ENCODE data around the gene KIF6. TPM values are rescaled to one million over a fixed set of nuclear protein-coding genes. Genes with fewer than 3 reads are reported as not detected.

The KIF6 gene
- total and polyA plus RNA-seq, 2 of the 8 experiments (the other 6 are each of a cell fraction or from before 2014, with no cell fraction given) = 0.53 to 0.65 TPM

DNA sequence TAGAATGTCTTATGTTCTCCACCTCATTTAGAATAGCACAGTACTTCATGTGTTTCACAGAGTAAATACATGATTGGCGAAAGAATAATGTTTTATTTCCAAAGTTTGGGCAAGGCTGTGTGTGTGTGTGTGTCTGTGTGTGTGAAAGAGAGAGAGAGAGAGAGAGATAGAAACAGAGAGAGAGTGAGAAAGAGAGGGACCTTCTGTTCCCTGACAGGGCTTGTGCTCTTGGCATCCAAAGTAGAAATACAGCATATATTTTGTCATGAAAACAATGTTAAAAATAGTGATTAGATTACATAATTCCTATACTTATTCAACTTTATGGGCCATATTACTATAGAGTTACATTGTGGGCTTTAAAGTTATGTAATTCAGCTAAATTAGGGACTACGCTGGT is 201.2 kb downstream of the KIF6 start:
- Histone ChIP-seq H3K79me2 (ENCODE audit: control insufficient read depth in 1 of 2, insufficient read depth in 2 of 2, low read length in 2 of 2) (no peaks in the 10 kb centered on the region), H3K27ac (ENCODE audit: low read depth, low read length) (no peak overlapping the region), H3K4me3 (ENCODE audit: extremely low read depth in 1 of 4, insufficient read depth in 2 of 4, low read depth in 3 of 4, low read length in 4 of 4) (no peak overlapping the region), H2AFZ (ENCODE audit: low read length) (no peak overlapping the region), H3K14ac (ENCODE audit: insufficient read length) (no peak overlapping the region), H3K4ac (replicated peaks; ENCODE audit: insufficient read length, low read depth, low read length) (no peak overlapping the region), H2BK12ac (ENCODE audit: low read depth, low read length) (no peak overlapping the region), H2BK120ac (replicated peaks; ENCODE audit: low read depth, low read length) (no peak overlapping the region), H3K27me3 (replicated peaks in 1 of 4; ENCODE audit: control insufficient read depth in 3 of 4, extremely low read depth in 1 of 4, insufficient read depth in 3 of 4, low read length in 3 of 4) (no peaks in the 10 kb centered on the region), H3K79me1 (ENCODE audit: low read depth, low read length) (no peaks in the 10 kb centered on the region), H2BK20ac (ENCODE audit: low read length) (no peak overlapping the region), H4K8ac (ENCODE audit: extremely low read depth, insufficient read depth, low read length) (no peak overlapping the region), H3K23me2 (ENCODE audit: low read depth, low read length) (no peaks in the 10 kb centered on the region), H3K9ac (replicated peaks in 1 of 4; ENCODE audit: extremely low read depth in 1 of 4, low read depth in 3 of 4, low read length in 3 of 4) (no peak overlapping the region), H3K23ac (ENCODE audit: insufficient read length) (no peak overlapping the region), H3K18ac (ENCODE audit: extremely low read depth, low read length) (no peak overlapping the region), H4K5ac (ENCODE audit: insufficient read length, low read depth, low read length) (no peak overlapping the region), H2BK5ac (ENCODE audit: low read depth, low read length) (no peak overlapping the region), H2BK15ac (ENCODE audit: low read length) (no peak overlapping the region), H3K36me3 (ENCODE audit: control insufficient read depth in 2 of 4, insufficient read depth in 4 of 4, low read length in 3 of 4) (no peaks in the 10 kb centered on the region), H3K9me3 (ENCODE audit: insufficient read depth in 2 of 2, low read depth in 1 of 2, low read length in 1 of 2) (no peaks in the 10 kb centered on the region), H3K4me2 (ENCODE audit: insufficient read depth in 1 of 2, low read depth in 2 of 2, low read length in 2 of 2) (no peak overlapping the region), H3K56ac (replicated peaks; ENCODE audit: insufficient read length, low read depth, low read length) (no peak overlapping the region), H4K91ac (replicated peaks; ENCODE audit: insufficient read length, low read length) (no peak overlapping the region), H3K4me1 (replicated peaks in 1 of 4; ENCODE audit: control insufficient read depth in 3 of 4, insufficient read depth in 4 of 4, low read length in 3 of 4) (no peaks in the 10 kb centered on the region), H4K20me1 (replicated peaks in 1 of 2; ENCODE audit: control insufficient read depth in 1 of 2, insufficient read depth in 2 of 2, low read length in 2 of 2) (no peaks in the 10 kb centered on the region), H2AK5ac (ENCODE audit: low read depth, low read length) (no peak overlapping the region)
- FAIRE-seq (no peak), DNase-seq (ENCODE audit: low read depth in 1 of 2, low spot score in 2 of 2) (no peak)
- POLR2A ChIA-PET (ENCODE audit: partially characterized antibody) = no interaction called here
- 98% methylated on average over 2 of the region's 2 CpGs; no CpG with 5 or more reads in 1 of the 2 experiments for WGBS, 2 experiments (ENCODE audit: extremely low coverage in 1 of 2, insufficient coverage in 1 of 2, insufficient read length in 1 of 2, insufficient replicate concordance in 2 of 2, low coverage in 1 of 2, low lambda C conversion rate in 2 of 2, missing lambda C conversion rate in 1 of 2)
- CTCF ChIA-PET (ENCODE audit: partially characterized antibody) = interaction anchor here (0.7 kb wide), 1 partner anchor 361 kb away, joined by 3 read pairs; no protein-coding TSS in a partner anchor
- TF ChIP-seq HDAC2 (IDR thresholded peaks at IDR 0.05; ENCODE audit: borderline replicate concordance in 1 of 2, low read depth in 2 of 2, low read length in 2 of 2) (no peak), TCF12 (IDR thresholded peaks at IDR 0.05; ENCODE audit: low read depth, low read length) (no peak), SP1 (IDR thresholded peaks at IDR 0.05; ENCODE audit: low read depth, low read length) (no peak), NRF1 (IDR thresholded peaks at IDR 0.05; ENCODE audit: low read depth, low read length) (no peak), ZNF274 (IDR thresholded peaks at IDR 0.05; ENCODE audit: borderline replicate concordance, extremely low read depth, low read length) (no peak), MAFK (IDR thresholded peaks at IDR 0.05; ENCODE audit: low read depth, low read length) (no peak), RBBP5 (IDR thresholded peaks at IDR 0.05; ENCODE audit: borderline replicate concordance, low read depth, low read length) (no peak), TAF1 (IDR thresholded peaks at IDR 0.05; ENCODE audit: low read depth, low read length) (no peak), YY1 (IDR thresholded peaks at IDR 0.05; ENCODE audit: low read depth, low read length) (no peak), ASH2L (IDR thresholded peaks at IDR 0.05; ENCODE audit: low read length) (no peak), FOSL1 (IDR thresholded peaks at IDR 0.05; ENCODE audit: insufficient read depth, low read depth, low read length) (no peak), POLR2AphosphoS5 (IDR thresholded peaks at IDR 0.05; ENCODE audit: low read depth, low read length) (no peak), BRCA1 (IDR thresholded peaks at IDR 0.05; ENCODE audit: low read depth, low read length) (no peak)
- TF ChIP-seq, protein P1, sequence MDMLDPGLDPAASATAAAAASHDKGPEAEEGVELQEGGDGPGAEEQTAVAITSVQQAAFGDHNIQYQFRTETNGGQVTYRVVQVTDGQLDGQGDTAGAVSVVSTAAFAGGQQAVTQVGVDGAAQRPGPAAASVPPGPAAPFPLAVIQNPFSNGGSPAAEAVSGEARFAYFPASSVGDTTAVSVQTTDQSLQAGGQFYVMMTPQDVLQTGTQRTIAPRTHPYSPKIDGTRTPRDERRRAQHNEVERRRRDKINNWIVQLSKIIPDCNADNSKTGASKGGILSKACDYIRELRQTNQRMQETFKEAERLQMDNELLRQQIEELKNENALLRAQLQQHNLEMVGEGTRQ (IDR thresholded peaks at IDR 0.05; ENCODE audit: low read length) = no peak
- TF ChIP-seq, protein P2, sequence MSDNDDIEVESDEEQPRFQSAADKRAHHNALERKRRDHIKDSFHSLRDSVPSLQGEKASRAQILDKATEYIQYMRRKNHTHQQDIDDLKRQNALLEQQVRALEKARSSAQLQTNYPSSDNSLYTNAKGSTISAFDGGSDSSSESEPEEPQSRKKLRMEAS (IDR thresholded peaks at IDR 0.05) = no peak

All from H1 (cell line).